ENCODE results near the gene DCAF4L1.

Gene DCAF4L1

DNA sequence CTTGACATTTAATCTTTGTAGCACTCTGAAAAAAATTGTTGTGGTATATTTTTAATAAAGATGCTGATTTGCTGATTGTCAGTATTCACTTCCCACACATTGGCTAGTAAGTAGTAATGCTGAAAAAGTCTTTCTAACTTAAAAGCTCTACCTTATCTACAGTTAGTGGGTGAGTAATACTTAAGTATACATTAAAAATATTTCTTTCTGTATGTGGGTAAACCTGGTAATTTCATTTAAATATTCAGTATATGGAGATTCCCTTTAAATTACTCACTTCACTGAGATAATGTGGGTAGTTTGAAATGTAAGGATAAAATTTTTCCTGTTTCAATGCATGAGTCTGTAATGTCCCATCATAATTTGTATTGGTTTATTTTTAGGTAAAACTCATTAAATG is 40.7 kb upstream of the DCAF4L1 start:
- no peak overlapping the region for H3K27ac ChIP-seq
- TF ChIP-seq CTCF (IDR thresholded peaks at IDR 0.05) (no peak), ZFX (IDR thresholded peaks at IDR 0.05; ENCODE audit: borderline replicate concordance) (no peak)

DNA sequence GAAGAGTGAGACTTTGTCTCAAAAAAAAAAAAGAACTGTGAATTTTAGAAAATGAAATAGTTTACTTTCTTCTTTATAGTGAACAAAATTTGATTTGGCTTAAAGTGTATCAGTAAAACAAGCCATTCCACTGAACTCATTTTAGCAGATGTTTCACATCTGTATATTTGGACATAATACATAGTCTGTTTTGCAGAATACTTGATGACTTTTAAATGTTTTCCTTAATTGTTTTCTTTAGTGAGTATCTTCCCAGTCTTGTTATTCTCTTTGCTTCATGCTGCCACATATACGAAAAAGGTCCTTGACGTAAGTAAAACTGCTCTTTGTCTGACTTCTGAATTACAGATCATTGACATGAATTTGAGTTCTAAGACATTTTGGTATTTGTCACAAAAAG is 38.0 kb upstream of the DCAF4L1 start:
- H3K27ac ChIP-seq: no peak overlapping the region
- TF ChIP-seq ZFX (IDR thresholded peaks at IDR 0.05; ENCODE audit: borderline replicate concordance): no peak
- TF ChIP-seq CTCF (IDR thresholded peaks at IDR 0.05): no peak

DNA sequence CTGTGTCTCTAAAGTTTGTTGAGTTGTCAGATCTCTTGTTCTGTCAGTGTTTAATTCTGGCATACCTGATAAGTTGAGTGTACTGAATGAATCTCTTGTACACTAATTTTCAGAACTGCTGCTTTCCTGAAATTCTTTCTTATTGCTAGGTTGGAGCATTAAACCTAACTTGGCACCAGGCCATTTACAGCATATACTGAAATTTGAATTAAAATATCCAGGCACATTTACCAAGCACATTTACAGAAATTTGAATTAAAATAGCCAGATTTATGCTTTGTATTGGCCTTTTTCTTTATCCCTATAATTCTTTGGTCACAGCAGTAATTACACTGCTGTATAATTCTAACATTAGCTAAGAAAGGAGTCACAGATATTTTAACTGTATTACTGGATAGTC is 37.5 kb upstream of the DCAF4L1 start:
- no peak overlapping the region for H3K27ac ChIP-seq
- TF ChIP-seq CTCF (IDR thresholded peaks at IDR 0.05) (no peak), ZFX (IDR thresholded peaks at IDR 0.05; ENCODE audit: borderline replicate concordance) (no peak)

GRCh38 chr4:41949531-41949930 is 32.0 kb upstream of the DCAF4L1 start:
- no peak overlapping the region for H3K27ac ChIP-seq
- TF ChIP-seq ZFX (IDR thresholded peaks at IDR 0.05; ENCODE audit: borderline replicate concordance) (no peak), CTCF (IDR thresholded peaks at IDR 0.05) (no peak)

GRCh38 chr4:41957634-41958033 is 23.9 kb upstream of the DCAF4L1 start:
- TF ChIP-seq ZFX (IDR thresholded peaks at IDR 0.05; ENCODE audit: borderline replicate concordance) (no peak), CTCF (IDR thresholded peaks at IDR 0.05) (peak; percentile 62)
- no peak overlapping the region for H3K27ac ChIP-seq

DNA sequence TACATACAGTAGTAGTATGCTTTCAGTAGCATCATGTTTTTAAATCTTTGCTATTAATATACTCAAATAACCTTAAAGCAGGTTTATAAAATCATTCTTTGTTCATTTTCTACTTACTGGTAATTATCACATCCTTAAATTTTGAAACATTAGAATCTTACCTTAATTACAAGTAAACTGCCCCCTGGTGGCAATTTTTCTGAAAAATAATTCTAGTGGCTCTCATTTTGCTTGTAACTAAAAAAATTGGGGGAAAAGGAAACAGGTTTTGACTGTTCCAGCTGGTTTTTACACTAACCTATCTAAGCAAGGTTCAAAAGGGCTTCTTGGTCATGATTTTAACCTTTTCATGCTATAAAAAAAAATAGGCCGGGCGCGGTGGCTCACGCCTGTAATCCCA is 18.5 kb upstream of the DCAF4L1 start:
- no peak overlapping the region for H3K27ac ChIP-seq
- TF ChIP-seq ZFX (IDR thresholded peaks at IDR 0.05; ENCODE audit: borderline replicate concordance): no peak
- peak; percentile 61 for TF ChIP-seq CTCF (IDR thresholded peaks at IDR 0.05)

- no peak overlapping the region for H3K27ac ChIP-seq
- TF ChIP-seq ZFX (IDR thresholded peaks at IDR 0.05; ENCODE audit: borderline replicate concordance): no peak
- no peak for TF ChIP-seq CTCF (IDR thresholded peaks at IDR 0.05)
Observed at GRCh38 chr4:41964401-41964800, 17.2 kb upstream of the DCAF4L1 start.
